ENCODE measurements around the gene NECAB3.

- no peak for TF ChIP-seq CTCF (IDR thresholded peaks at IDR 0.05; ENCODE audit: extremely low read depth in 1 of 2, insufficient read depth in 1 of 2, low read depth in 1 of 2, low read length in 2 of 2)
- no peak for TF ChIP-seq POLR2A (IDR thresholded peaks at IDR 0.05; ENCODE audit: low read depth, low read length)
- no peak for TF ChIP-seq MAX (IDR thresholded peaks at IDR 0.05; ENCODE audit: insufficient read depth, insufficient read length)
- TF ChIP-seq POLR2AphosphoS5 (IDR thresholded peaks at IDR 0.05; ENCODE audit: insufficient read depth, low read depth, low read length) = no peak
- TF ChIP-seq EZH2 (IDR thresholded peaks at IDR 0.05; ENCODE audit: borderline replicate concordance, low read depth, low read length, severe bottlenecking) = no peak
- no peak for TF ChIP-seq JUN (IDR thresholded peaks at IDR 0.05; ENCODE audit: borderline replicate concordance, insufficient read depth, insufficient read length, low read depth)
- TF ChIP-seq MYC (IDR thresholded peaks at IDR 0.05; ENCODE audit: low read depth, low read length) = no peak
- TF ChIP-seq GATA2 (IDR thresholded peaks at IDR 0.05; ENCODE audit: insufficient read depth, insufficient read length, low read depth, low read length) = no peak
- TF ChIP-seq FOS (IDR thresholded peaks at IDR 0.05; ENCODE audit: borderline replicate concordance, insufficient read depth, low read length) = no peak
Observed at GRCh38 chr20:33701629-33702450, 27.6 kb upstream of the NECAB3 start.

Measured in endothelial cell of umbilical vein (primary cell).